HepG2 (cell line): ENCODE data around the gene FBXL4. TPM values are rescaled to one million over a fixed set of nuclear protein-coding genes. Genes with fewer than 3 reads are reported as not detected.

Source experiments
- ATAC-seq: fragments of 200-7000 bp; cut with Tn5 transposase; 3 replicates; pipeline ENCODE4 v1.9.1; 2020; ENCODE audit warnings: mild to moderate bottlenecking, moderate library complexity
- BruUV-seq: library from RNA; stranded (reverse); fragments of 400-500 nt; replicated peaks from 2 replicates; lab custom pipeline; 2021; lab: Mats Ljungman, UMichigan
- CTCF ChIA-PET: fragments of 300-600 bp; formaldehyde crosslinking; extraction: SDS; loops from one replicate; lab custom pipeline; 2021; ENCODE audit warnings: low total read pairs, inconsistent platforms, low intra/inter-chr PET ratio; lab: Yijun Ruan, JAX
- POLR2A ChIA-PET: fragments of 350-600 bp; sonication (Branson Sonifier 250); formaldehyde crosslinking; loops from one replicate; lab custom pipeline; 2020; ENCODE audit warnings: antibody characterized with exemption, inconsistent platforms; lab: Yijun Ruan, JAX
- DNase-seq: peaks from one replicate; pipeline ENCODE4 v3.0.0-alpha.2; 2015; ENCODE audit warnings: low spot score
- FAIRE-seq: peaks from 3 replicates; lab custom pipeline; 2011; peaks lifted over from hg19 to GRCh38; lab: Jason Lieb, UNC
- H2AFZ ChIP-seq: one replicate; pipeline ENCODE4 v1.6.1; 2011; ENCODE audit warnings: low read length, inconsistent platforms
- H3K27ac ChIP-seq: fragments of 300-600 bp; 3 replicates; pipeline ENCODE4 v1.8.0; 2011; ENCODE audit warnings: mixed run types, mild to moderate bottlenecking, mixed read lengths, low read length, inconsistent platforms; ENCODE audit not compliant: insufficient read depth; ENCODE audit errors: extremely low read length
- H3K27me3 ChIP-seq, 2 experiments: fragments of 200-600 bp in 1 of 2; 2 replicates in 1 of 2; 3 replicates in 1 of 2; pipeline versions ENCODE4 v1.6.0 to v1.8.0; 2011; ENCODE audit warnings: low read length in 2 of 2, mild to moderate bottlenecking in 2 of 2, moderate library complexity in 2 of 2, inconsistent platforms in 1 of 2; ENCODE audit not compliant: insufficient read depth in 2 of 2, control insufficient read depth in 1 of 2
- H3K36me3 ChIP-seq, 2 experiments: fragments of 200-600 bp in 1 of 2; replicated peaks in 1 of 2; 2 replicates in 1 of 2; 3 replicates in 1 of 2; pipeline versions ENCODE4 v1.5.1 to v1.8.0; 2011; ENCODE audit warnings: low read length in 2 of 2, inconsistent platforms in 1 of 2; ENCODE audit not compliant: insufficient read depth in 2 of 2, control insufficient read depth in 1 of 2
- H3K4me1 ChIP-seq: 2 replicates; pipeline ENCODE4 v1.5.1; 2012; ENCODE audit warnings: low read length, inconsistent platforms; ENCODE audit not compliant: insufficient read depth
- H3K4me2 ChIP-seq: 2 replicates; pipeline ENCODE4 v1.6.0; 2011; ENCODE audit warnings: low read depth, low read length, inconsistent platforms
- H3K4me3 ChIP-seq, 3 experiments: fragments of 200-600 bp in 1 of 3; sonication (generic), shearing (Covaris generic) in 1 of 3; replicated peaks in 1 of 3; 2 replicates each; pipeline ENCODE4 v1.5.1; 2011 to 2016; ENCODE audit warnings: low read length in 3 of 3, inconsistent platforms in 2 of 3, low read depth in 2 of 3, mild to moderate bottlenecking in 2 of 3, control low read depth in 1 of 3, mixed read lengths in 1 of 3; ENCODE audit not compliant: insufficient read depth in 1 of 3
- H3K79me2 ChIP-seq: one replicate; pipeline ENCODE4 v1.6.1; 2011; ENCODE audit warnings: low read length, inconsistent platforms; ENCODE audit not compliant: insufficient read depth
- H3K9ac ChIP-seq: 2 replicates; pipeline ENCODE4 v1.6.0; 2011; ENCODE audit warnings: mild to moderate bottlenecking, low read depth, low read length, inconsistent platforms; ENCODE audit not compliant: insufficient read depth
- H3K9me3 ChIP-seq: 2 replicates; pipeline ENCODE4 v1.5.1; 2012; ENCODE audit warnings: mild to moderate bottlenecking, low read length
- H4K20me1 ChIP-seq: 2 replicates; pipeline ENCODE4 v1.6.0; 2011; ENCODE audit warnings: inconsistent platforms, mild to moderate bottlenecking, low read length, moderate library complexity; ENCODE audit not compliant: insufficient read depth
- ERF ChIP-seq: IDR thresholded peaks from 2 replicates; pipeline ENCODE4 v1.6.1; 2018; ENCODE audit warnings: missing biosample characterization, missing genetic modification reagents
- FOXA1 ChIP-seq, 2 experiments: fragments of 450-650 bp in 1 of 2; sonication (generic) in 1 of 2; formaldehyde crosslinking in 1 of 2; IDR thresholded peaks; 2 replicates each; pipeline versions ENCODE4 v1.4.0 to v1.6.1; 2016 to 2020; ENCODE audit warnings: missing genetic modification reagents in 1 of 2
- HNF4G ChIP-seq, 2 experiments: sonication (generic) in 1 of 2; formaldehyde crosslinking in 1 of 2; IDR thresholded peaks; 2 replicates each; pipeline versions ENCODE4 v1.4.0 to v1.6.1; 2011 to 2020; ENCODE audit warnings: borderline replicate concordance in 2 of 2, low read depth in 2 of 2, mild to moderate bottlenecking in 2 of 2, low read length in 1 of 2, missing genetic modification reagents in 1 of 2, moderate library complexity in 1 of 2
- HNRNPUL1 ChIP-seq: fragments of 200-400 bp; formaldehyde crosslinking; IDR thresholded peaks from 2 replicates; pipeline ENCODE4 v1.6.1; 2017; ENCODE audit warnings: low read depth, mild to moderate bottlenecking, low read length, moderate library complexity
- KLF16 ChIP-seq, 2 experiments: sonication (generic) in 1 of 2; formaldehyde crosslinking in 1 of 2; IDR thresholded peaks; 2 replicates each; pipeline versions ENCODE4 v1.6.1 to v1.8.0; 2016 to 2023; ENCODE audit warnings: missing genetic modification reagents in 2 of 2, missing compliant biosample characterization in 1 of 2
- MED1 ChIP-seq: sonication (generic); formaldehyde crosslinking; IDR thresholded peaks from 2 replicates; pipeline ENCODE4 v1.4.0; 2020; ENCODE audit warnings: missing genetic modification reagents
- PHF21A ChIP-seq: sonication (generic); formaldehyde crosslinking; IDR thresholded peaks from 2 replicates; pipeline ENCODE4 v1.5.0; 2020; ENCODE audit warnings: mild to moderate bottlenecking, missing genetic modification reagents
- ZNF547 ChIP-seq: sonication (generic); formaldehyde crosslinking; IDR thresholded peaks from 2 replicates; pipeline ENCODE4 v1.5.1; 2020; ENCODE audit warnings: mild to moderate bottlenecking, missing genetic modification reagents
- ZNF564 ChIP-seq: sonication (generic); formaldehyde crosslinking; IDR thresholded peaks from 2 replicates; pipeline ENCODE4 v1.8.1; 2023; ENCODE audit warnings: mild to moderate bottlenecking, missing genetic modification reagents
- whole genome bisulfite sequencing: methylation state at CpG from one replicate; pipeline ENCODE4 v1.1.6; 2017; ENCODE audit warnings: low lambda C conversion rate; 5-methylcytosine and 5-hydroxymethylcytosine counted together
- in situ Hi-C: cut with HindIII; loops from 2 replicates; pipeline ENCODE4 v1.10.0; 2017; ENCODE audit warnings: low pct_unique_long_range_greater_than_20kb; ENCODE audit not compliant: extremely low pct_ligation_motif_present
- intact Hi-C: fragments of 100-400 bp; cut with micrococcal nuclease; formaldehyde crosslinking; loops from one replicate; pipeline ENCODE4 v1.10.0; 2022; ENCODE audit not compliant: unreplicated experiment
- polyA plus RNA-seq, 8 experiments: library from polyadenylated mRNA; depleted of rRNA in 3 of 8; stranded (reverse) in 7 of 8; unstranded in 1 of 8; fragments of >200 nt; fragmentation: Illumina TruSeq in 4 of 8; extraction: Trizol in 4 of 8; gene quantifications; 2 replicates each; pipeline versions ENCODE4 v1.2.1 to v1.2.3, GENCODE V29; 2011 to 2016; ENCODE audit warnings: low read depth in 4 of 8, missing spikeins in 1 of 8, mixed read lengths in 1 of 8; ENCODE audit not compliant: insufficient read depth in 1 of 8
- total RNA-seq, 5 experiments: library from RNA; depleted of rRNA; stranded (reverse); fragments of >200 nt; fragmentation: Illumina TruSeq; extraction: Trizol; gene quantifications; 2 replicates each; pipeline ENCODE4 v1.2.3, GENCODE V29; 2016; ENCODE audit warnings: low read depth in 1 of 5
- TF ChIP-seq, protein P1 (sequence below): fragments of 450-650 bp; IDR thresholded peaks from 2 replicates; pipeline ENCODE4 v1.6.1; 2016
- TF ChIP-seq, protein P2 (sequence below): conservative IDR thresholded peaks from 2 replicates; pipeline ENCODE4 v1.6.1; 2018; ENCODE audit warnings: missing genetic modification reagents
- TF ChIP-seq, protein P3 (sequence below): sonication (generic); formaldehyde crosslinking; IDR thresholded peaks from 2 replicates; pipeline ENCODE4 v1.4.0; 2020; ENCODE audit warnings: missing genetic modification reagents
- TF ChIP-seq, protein P4 (sequence below): sonication (generic); formaldehyde crosslinking; IDR thresholded peaks from 2 replicates; pipeline ENCODE4 v1.4.0; 2020; ENCODE audit warnings: missing genetic modification reagents; ENCODE audit errors: not compliant biosample characterization
- TF ChIP-seq, protein P5 (sequence below): sonication (generic); formaldehyde crosslinking; IDR thresholded peaks from 2 replicates; pipeline ENCODE4 v1.5.0; 2020; ENCODE audit warnings: mild to moderate bottlenecking, low read depth, missing genetic modification reagents, borderline replicate concordance

Gene FBXL4
- total and polyA plus RNA-seq, 2 of the 13 experiments (the other 11 are each of a cell fraction or from before 2014, with no cell fraction given): 13.2 to 17.6 TPM

DNA sequence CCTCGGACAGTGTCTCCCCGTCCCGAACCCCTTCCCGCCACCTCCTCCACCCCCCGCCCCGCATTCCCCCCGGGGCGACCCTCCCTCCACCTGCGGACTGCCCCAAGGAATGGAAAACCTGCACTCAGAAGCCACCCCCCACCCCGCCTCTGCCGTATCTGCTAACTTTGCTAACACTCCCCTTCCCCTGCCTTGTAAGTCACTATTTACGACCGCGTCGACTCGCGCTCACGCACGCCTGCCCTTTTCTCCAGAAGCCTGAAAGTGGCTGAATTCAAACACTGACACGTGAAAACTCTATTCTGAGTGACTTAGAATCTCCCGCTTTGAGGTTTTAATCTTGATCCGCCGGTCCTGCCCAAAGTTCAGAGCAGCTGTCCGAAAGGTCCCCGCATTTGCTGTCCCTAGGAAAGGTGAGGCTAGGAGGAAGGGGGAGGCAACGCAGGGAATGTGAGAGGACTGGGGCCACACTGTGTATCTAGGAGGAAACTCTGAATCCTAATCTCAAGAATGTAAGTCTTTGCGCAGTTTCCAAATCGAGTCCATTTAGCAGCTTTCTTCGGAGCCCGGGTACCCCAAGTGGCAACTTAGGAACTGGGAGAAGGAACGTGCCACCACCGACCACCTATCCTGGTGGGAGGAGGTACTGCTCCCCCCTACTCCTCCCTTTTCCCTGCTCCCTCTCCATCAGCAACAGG, 122.7 kb downstream of the FBXL4 start:
- no peak overlapping the region for H3K9ac ChIP-seq
- no peaks in the 10 kb centered on the region for H3K4me1 ChIP-seq
- no peak for FAIRE-seq
- no peaks in the 10 kb centered on the region for H3K36me3 ChIP-seq
- no peak overlapping the region for H3K4me2 ChIP-seq
- POLR2A ChIA-PET: no interaction called here
- no peaks in the 10 kb centered on the region for H4K20me1 ChIP-seq
- intact Hi-C loops (no loop called here), in situ Hi-C loops (loop anchor here (25.0 kb wide), 5 partner anchors 287 to 1763 kb away; no protein-coding TSS in a partner anchor)
- H3K79me2 ChIP-seq: no peaks in the 10 kb centered on the region
- no peak overlapping the region for H3K27ac ChIP-seq
- no peak overlapping the region for H3K4me3 ChIP-seq
- H3K27me3 ChIP-seq: peaks cover 3 to 67% of the 10 kb centered on the region in 2 experiments; a peak in 4 of 5 replicates
- ATAC-seq: no peak
- DNase-seq: no peak
- no peak overlapping the region for H2AFZ ChIP-seq
- 47% methylated on average over 25 of the region's 32 CpGs for WGBS
- CTCF ChIA-PET: no interaction called here
- no TSS peak for BruUV-seq
- no peaks in the 10 kb centered on the region for H3K9me3 ChIP-seq
- no peak for TF ChIP-seq KLF16 (CRISPR knock-in tag; IDR thresholded peaks at IDR 0.05)
- no peak for TF ChIP-seq HNF4G (IDR thresholded peaks at IDR 0.05; ENCODE audit: borderline replicate concordance, low read depth, low read length)
- no peak for TF ChIP-seq HNF4G (CRISPR knock-in tag; IDR thresholded peaks at IDR 0.05; ENCODE audit: borderline replicate concordance, low read depth)
- TF ChIP-seq, protein P1, sequence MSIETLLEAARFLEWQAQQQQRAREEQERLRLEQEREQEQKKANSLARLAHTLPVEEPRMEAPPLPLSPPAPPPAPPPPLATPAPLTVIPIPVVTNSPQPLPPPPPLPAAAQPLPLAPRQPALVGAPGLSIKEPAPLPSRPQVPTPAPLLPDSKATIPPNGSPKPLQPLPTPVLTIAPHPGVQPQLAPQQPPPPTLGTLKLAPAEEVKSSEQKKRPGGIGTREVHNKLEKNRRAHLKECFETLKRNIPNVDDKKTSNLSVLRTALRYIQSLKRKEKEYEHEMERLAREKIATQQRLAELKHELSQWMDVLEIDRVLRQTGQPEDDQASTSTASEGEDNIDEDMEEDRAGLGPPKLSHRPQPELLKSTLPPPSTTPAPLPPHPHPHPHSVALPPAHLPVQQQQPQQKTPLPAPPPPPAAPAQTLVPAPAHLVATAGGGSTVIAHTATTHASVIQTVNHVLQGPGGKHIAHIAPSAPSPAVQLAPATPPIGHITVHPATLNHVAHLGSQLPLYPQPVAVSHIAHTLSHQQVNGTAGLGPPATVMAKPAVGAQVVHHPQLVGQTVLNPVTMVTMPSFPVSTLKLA: no peak
- TF ChIP-seq, protein P2, sequence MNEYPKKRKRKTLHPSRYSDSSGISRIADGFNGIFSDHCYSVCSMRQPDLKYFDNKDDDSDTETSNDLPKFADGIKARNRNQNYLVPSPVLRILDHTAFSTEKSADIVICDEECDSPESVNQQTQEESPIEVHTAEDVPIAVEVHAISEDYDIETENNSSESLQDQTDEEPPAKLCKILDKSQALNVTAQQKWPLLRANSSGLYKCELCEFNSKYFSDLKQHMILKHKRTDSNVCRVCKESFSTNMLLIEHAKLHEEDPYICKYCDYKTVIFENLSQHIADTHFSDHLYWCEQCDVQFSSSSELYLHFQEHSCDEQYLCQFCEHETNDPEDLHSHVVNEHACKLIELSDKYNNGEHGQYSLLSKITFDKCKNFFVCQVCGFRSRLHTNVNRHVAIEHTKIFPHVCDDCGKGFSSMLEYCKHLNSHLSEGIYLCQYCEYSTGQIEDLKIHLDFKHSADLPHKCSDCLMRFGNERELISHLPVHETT (CRISPR knock-in tag): no peak
- TF ChIP-seq, protein P3, sequence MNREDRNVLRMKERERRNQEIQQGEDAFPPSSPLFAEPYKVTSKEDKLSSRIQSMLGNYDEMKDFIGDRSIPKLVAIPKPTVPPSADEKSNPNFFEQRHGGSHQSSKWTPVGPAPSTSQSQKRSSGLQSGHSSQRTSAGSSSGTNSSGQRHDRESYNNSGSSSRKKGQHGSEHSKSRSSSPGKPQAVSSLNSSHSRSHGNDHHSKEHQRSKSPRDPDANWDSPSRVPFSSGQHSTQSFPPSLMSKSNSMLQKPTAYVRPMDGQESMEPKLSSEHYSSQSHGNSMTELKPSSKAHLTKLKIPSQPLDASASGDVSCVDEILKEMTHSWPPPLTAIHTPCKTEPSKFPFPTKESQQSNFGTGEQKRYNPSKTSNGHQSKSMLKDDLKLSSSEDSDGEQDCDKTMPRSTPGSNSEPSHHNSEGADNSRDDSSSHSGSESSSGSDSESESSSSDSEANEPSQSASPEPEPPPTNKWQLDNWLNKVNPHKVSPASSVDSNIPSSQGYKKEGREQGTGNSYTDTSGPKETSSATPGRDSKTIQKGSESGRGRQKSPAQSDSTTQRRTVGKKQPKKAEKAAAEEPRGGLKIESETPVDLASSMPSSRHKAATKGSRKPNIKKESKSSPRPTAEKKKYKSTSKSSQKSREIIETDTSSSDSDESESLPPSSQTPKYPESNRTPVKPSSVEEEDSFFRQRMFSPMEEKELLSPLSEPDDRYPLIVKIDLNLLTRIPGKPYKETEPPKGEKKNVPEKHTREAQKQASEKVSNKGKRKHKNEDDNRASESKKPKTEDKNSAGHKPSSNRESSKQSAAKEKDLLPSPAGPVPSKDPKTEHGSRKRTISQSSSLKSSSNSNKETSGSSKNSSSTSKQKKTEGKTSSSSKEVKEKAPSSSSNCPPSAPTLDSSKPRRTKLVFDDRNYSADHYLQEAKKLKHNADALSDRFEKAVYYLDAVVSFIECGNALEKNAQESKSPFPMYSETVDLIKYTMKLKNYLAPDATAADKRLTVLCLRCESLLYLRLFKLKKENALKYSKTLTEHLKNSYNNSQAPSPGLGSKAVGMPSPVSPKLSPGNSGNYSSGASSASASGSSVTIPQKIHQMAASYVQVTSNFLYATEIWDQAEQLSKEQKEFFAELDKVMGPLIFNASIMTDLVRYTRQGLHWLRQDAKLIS (CRISPR knock-in tag): no peak
- no peak for TF ChIP-seq PHF21A (CRISPR knock-in tag)
- no peak for TF ChIP-seq ZNF564
- no peak for TF ChIP-seq ERF (CRISPR knock-in tag)
- TF ChIP-seq, protein P4, sequence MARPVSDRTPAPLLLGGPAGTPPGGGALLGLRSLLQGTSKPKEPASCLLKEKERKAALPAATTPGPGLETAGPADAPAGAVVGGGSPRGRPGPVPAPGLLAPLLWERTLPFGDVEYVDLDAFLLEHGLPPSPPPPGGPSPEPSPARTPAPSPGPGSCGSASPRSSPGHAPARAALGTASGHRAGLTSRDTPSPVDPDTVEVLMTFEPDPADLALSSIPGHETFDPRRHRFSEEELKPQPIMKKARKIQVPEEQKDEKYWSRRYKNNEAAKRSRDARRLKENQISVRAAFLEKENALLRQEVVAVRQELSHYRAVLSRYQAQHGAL (CRISPR knock-in tag): no peak
- no peak for TF ChIP-seq FOXA1 (IDR thresholded peaks at IDR 0.05)
- no peak for TF ChIP-seq FOXA1 (CRISPR knock-in tag; IDR thresholded peaks at IDR 0.05)
- TF ChIP-seq MED1 (CRISPR knock-in tag): no peak
- no peak for TF ChIP-seq ZNF547
- no peak for TF ChIP-seq HNRNPUL1
- TF ChIP-seq, protein P5, sequence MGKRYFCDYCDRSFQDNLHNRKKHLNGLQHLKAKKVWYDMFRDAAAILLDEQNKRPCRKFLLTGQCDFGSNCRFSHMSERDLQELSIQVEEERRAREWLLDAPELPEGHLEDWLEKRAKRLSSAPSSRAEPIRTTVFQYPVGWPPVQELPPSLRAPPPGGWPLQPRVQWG: no peak
